Stomach (tissue), 9 donors: ENCODE measurements around the gene PNLIPRP1. TPM values are rescaled to one million over a fixed set of nuclear protein-coding genes. Genes with fewer than 3 reads are reported as not detected.

Experiments
- DNase-seq, 2 donors: peaks; one replicate each; pipeline versions ENCODE4 v3.0.0 to v3.0.0-alpha.2; 2013 to 2019
- H3K27ac ChIP-seq, 5 donors: fragments of 200-600 bp in 4 of 5; sonication (generic) in 4 of 5; one replicate each; pipeline ENCODE4 v1.5.1; 2013 to 2019; ENCODE audit warnings: mild to moderate bottlenecking in 1 of 5, moderate library complexity in 1 of 5
- H3K27me3 ChIP-seq, 3 donors: fragments of 200-600 bp; sonication (generic); one replicate each; pipeline ENCODE4 v1.5.1; 2017 to 2019; ENCODE audit warnings: mixed run types in 1 of 3
- H3K36me3 ChIP-seq, 4 donors: fragments of 200-600 bp; sonication (generic); 1 replicate in 3 of 4; 2 replicates in 1 of 4; pipeline ENCODE4 v1.5.1; 2016 to 2019
- H3K4me1 ChIP-seq, 4 donors: fragments of 200-600 bp; sonication (generic); one replicate each; pipeline ENCODE4 v1.5.1; 2016 to 2019
- H3K4me3 ChIP-seq, 4 donors: fragments of 200-600 bp; sonication (generic) in 3 of 4; one replicate each; pipeline ENCODE4 v1.5.1; 2016 to 2019; ENCODE audit warnings: mild to moderate bottlenecking in 1 of 4
- H3K9me3 ChIP-seq, 4 donors: fragments of 200-600 bp; sonication (generic); one replicate each; pipeline ENCODE4 v1.5.1; 2016 to 2019
- EP300 ChIP-seq: sonication (generic); formaldehyde crosslinking; IDR thresholded peaks from one replicate; pipeline ENCODE4 v1.6.1; 2017; ENCODE audit warnings: antibody characterized with exemption
- POLR2A ChIP-seq, 4 donors: fragments of 450-650 bp; IDR thresholded peaks; one replicate each; pipeline ENCODE4 v1.6.1; 2016; ENCODE audit warnings: antibody characterized with exemption in 4 of 4, control low read depth in 2 of 4, mild to moderate bottlenecking in 1 of 4, moderate library complexity in 1 of 4
- POLR2AphosphoS5 ChIP-seq, 3 donors: sonication (generic); formaldehyde crosslinking; IDR thresholded peaks; one replicate each; pipeline ENCODE4 v1.6.1; 2016; ENCODE audit warnings: antibody characterized with exemption in 3 of 3
- WGBS, 5 donors: extraction: QIAGEN DNeasy Blood & Tissue Kit in 3 of 5; methylation state at CpG; one replicate each; pipeline versions ENCODE4 v1.1.5 to v1.1.7; 2013 to 2018; 5-methylcytosine and 5-hydroxymethylcytosine counted together
- intact Hi-C: fragments of 100-400 bp; cut with DNase I; formaldehyde crosslinking; loops from one replicate; pipeline ENCODE4 v1.15.1; 2023; ENCODE audit warnings: low total_unique reads
- polyA plus RNA-seq, 3 donors: library from polyadenylated mRNA; stranded (reverse); fragments of 200-250 nt; gene quantifications; one replicate each; pipeline ENCODE4 v1.2.3, GENCODE V29; 2013
- total RNA-seq, 5 donors: library from RNA; depleted of rRNA; stranded (reverse); fragments of >200 nt; gene quantifications; one replicate each; pipeline versions ENCODE4 v1.1.0 to v1.2.3, GENCODE V29; 2014 to 2016
- TF ChIP-seq, protein P1 (sequence below), 7 experiments: fragments of 450-650 bp in 4 of 7; fragments of 200-600 bp in 3 of 7; sonication (generic) in 3 of 7; IDR thresholded peaks; one replicate each; pipeline ENCODE4 v1.5.1; 2016 to 2019; ENCODE audit warnings: antibody characterized with exemption in 7 of 7, control low read depth in 2 of 7, mild to moderate bottlenecking in 1 of 7
- donor health status: healthy with polysubstance abuse.
- donor health status: Bipolar disorder and iron deficiency.
- donor health status: healthy.

PNLIPRP1 gene
- total and polyA plus RNA-seq, 8 donors = 0.18 to 9.2 (median 0.81) TPM; not detected in 5

GRCh38 chr10:116636385-116636784, 45.6 kb downstream of the PNLIPRP1 start:
- H3K9me3 ChIP-seq = peaks cover 0 to 9% (median 0%) of the 10 kb centered on the region in 4 donors
- intact Hi-C loops = no loop called here
- H3K4me1 ChIP-seq = no peaks in the 10 kb centered on the region
- H3K36me3 ChIP-seq = no peaks in the 10 kb centered on the region
- DNase-seq = no peak
- H3K27me3 ChIP-seq = no peaks in the 10 kb centered on the region
- TF ChIP-seq POLR2A (IDR thresholded peaks at IDR 0.05) = no peak
- no peak for TF ChIP-seq POLR2AphosphoS5 (IDR thresholded peaks at IDR 0.05)
- TF ChIP-seq EP300 = no peak
- TF ChIP-seq, protein P1, sequence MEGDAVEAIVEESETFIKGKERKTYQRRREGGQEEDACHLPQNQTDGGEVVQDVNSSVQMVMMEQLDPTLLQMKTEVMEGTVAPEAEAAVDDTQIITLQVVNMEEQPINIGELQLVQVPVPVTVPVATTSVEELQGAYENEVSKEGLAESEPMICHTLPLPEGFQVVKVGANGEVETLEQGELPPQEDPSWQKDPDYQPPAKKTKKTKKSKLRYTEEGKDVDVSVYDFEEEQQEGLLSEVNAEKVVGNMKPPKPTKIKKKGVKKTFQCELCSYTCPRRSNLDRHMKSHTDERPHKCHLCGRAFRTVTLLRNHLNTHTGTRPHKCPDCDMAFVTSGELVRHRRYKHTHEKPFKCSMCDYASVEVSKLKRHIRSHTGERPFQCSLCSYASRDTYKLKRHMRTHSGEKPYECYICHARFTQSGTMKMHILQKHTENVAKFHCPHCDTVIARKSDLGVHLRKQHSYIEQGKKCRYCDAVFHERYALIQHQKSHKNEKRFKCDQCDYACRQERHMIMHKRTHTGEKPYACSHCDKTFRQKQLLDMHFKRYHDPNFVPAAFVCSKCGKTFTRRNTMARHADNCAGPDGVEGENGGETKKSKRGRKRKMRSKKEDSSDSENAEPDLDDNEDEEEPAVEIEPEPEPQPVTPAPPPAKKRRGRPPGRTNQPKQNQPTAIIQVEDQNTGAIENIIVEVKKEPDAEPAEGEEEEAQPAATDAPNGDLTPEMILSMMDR (IDR thresholded peaks at IDR 0.05) = no peak
- H3K27ac ChIP-seq = no peak overlapping the region
- no peak overlapping the region for H3K4me3 ChIP-seq

DNA sequence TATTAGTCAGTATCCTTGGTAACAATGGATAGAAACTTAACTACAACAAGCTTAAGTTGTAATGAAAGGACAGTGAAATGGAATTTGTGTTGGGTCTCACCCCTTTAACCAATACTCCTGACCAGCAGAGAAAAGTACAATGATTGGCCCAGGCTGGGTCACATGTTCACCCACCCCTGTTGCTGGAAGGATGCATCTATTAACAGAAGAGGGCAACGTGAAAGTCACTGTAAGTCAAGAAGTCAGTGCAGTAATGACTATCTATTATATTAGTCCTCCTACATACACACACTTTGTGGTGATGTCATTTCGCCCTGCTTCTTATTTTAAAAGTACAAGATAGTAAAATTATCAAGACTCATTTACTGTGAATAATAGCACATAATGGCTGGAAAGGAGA, 46.2 kb downstream of the PNLIPRP1 start:
- TF ChIP-seq EP300 = no peak
- TF ChIP-seq POLR2AphosphoS5 (IDR thresholded peaks at IDR 0.05) = no peak
- TF ChIP-seq, protein P1 (IDR thresholded peaks at IDR 0.05) = no peak
- no peak for TF ChIP-seq POLR2A (IDR thresholded peaks at IDR 0.05)
- Histone ChIP-seq H3K27ac (no peak overlapping the region), H3K9me3 (peaks cover 0 to 9% (median 0%) of the 10 kb centered on the region in 4 donors), H3K27me3 (no peaks in the 10 kb centered on the region), H3K4me1 (no peaks in the 10 kb centered on the region), H3K4me3 (no peak overlapping the region), H3K36me3 (no peaks in the 10 kb centered on the region)
- DNase-seq = no peak
- intact Hi-C loops = no loop called here
- 37 to 53% (median 47%) methylated on average over 2 of the region's 2 CpGs for WGBS, 5 donors

- H3K4me3 ChIP-seq = no peak overlapping the region
- H3K4me1 ChIP-seq = no peaks in the 10 kb centered on the region
- TF ChIP-seq POLR2AphosphoS5 (IDR thresholded peaks at IDR 0.05) (no peak), POLR2A (IDR thresholded peaks at IDR 0.05) (no peak), EP300 (no peak)
- TF ChIP-seq, protein P1 (IDR thresholded peaks at IDR 0.05) = no peak
- WGBS, 5 donors = 5 to 23% (median 18%) methylated on average over 1 of the region's 1 CpG
- DNase-seq = no peak
- no peaks in the 10 kb centered on the region for H3K36me3 ChIP-seq
- H3K9me3 ChIP-seq = peaks cover 0 to 9% (median 0%) of the 10 kb centered on the region in 4 donors
- intact Hi-C loops = no loop called here
- H3K27ac ChIP-seq = no peak overlapping the region
- H3K27me3 ChIP-seq = no peaks in the 10 kb centered on the region
These were observed 47.1 kb downstream of the PNLIPRP1 start for GRCh38 chr10:116637830-116638229.

- Histone ChIP-seq H3K27me3 (no peaks in the 10 kb centered on the region), H3K4me1 (no peaks in the 10 kb centered on the region), H3K27ac (no peak overlapping the region), H3K36me3 (no peaks in the 10 kb centered on the region), H3K4me3 (no peak overlapping the region), H3K9me3 (peaks cover 0 to 10% (median 5%) of the 10 kb centered on the region in 4 donors)
- no peak for TF ChIP-seq POLR2AphosphoS5 (IDR thresholded peaks at IDR 0.05)
- no peak for TF ChIP-seq EP300
- TF ChIP-seq POLR2A (IDR thresholded peaks at IDR 0.05) = no peak
- TF ChIP-seq, protein P1 (IDR thresholded peaks at IDR 0.05) = no peak
- WGBS, 5 donors = 85 to 97% (median 92%) methylated on average over 3 to 5 of the region's 5 CpGs
- intact Hi-C loops = no loop called here
- DNase-seq = no peak
These were observed 55.7 kb downstream of the PNLIPRP1 start for GRCh38 chr10:116646502-116646901.
